Endodermal cell (in vitro differentiated cells): Measurements from ENCODE around the gene VTI1A. TPM values are rescaled to one million over a fixed set of nuclear protein-coding genes. Genes with fewer than 3 reads are reported as not detected.
A peak's percentile ranks its signal among the peaks of the same experiment; 100 is the strongest.

Experiments
- DNase-seq: peaks from one replicate; pipeline ENCODE4 v3.0.0-alpha.2; 2017
- H3K27ac ChIP-seq: 2 replicates; pipeline ENCODE4 v1.5.1; 2013; ENCODE audit warnings: mild to moderate bottlenecking, low read depth, low read length, moderate library complexity
- H3K27me3 ChIP-seq: 2 replicates; pipeline ENCODE4 v1.6.1; 2013; ENCODE audit warnings: mild to moderate bottlenecking, low read length, moderate library complexity; ENCODE audit not compliant: insufficient read depth, control insufficient read depth, poor library complexity, severe bottlenecking
- H3K36me3 ChIP-seq: 2 replicates; pipeline ENCODE4 v1.7.0; 2013; ENCODE audit warnings: mild to moderate bottlenecking, low read length, moderate library complexity; ENCODE audit not compliant: control insufficient read depth, insufficient read depth
- H3K4me1 ChIP-seq: one replicate; pipeline ENCODE4 v1.7.0; 2013; ENCODE audit warnings: low read length; ENCODE audit not compliant: control insufficient read depth, insufficient read depth
- H3K4me3 ChIP-seq: 2 replicates; pipeline ENCODE4 v1.5.1; 2013; ENCODE audit warnings: mild to moderate bottlenecking, low read length, moderate library complexity
- H3K9ac ChIP-seq: 2 replicates; pipeline ENCODE4 v1.6.1; 2013; ENCODE audit warnings: mild to moderate bottlenecking, low read length, moderate library complexity; ENCODE audit not compliant: poor library complexity, severe bottlenecking; ENCODE audit errors: extremely low read depth
- H3K9me3 ChIP-seq: 2 replicates; pipeline ENCODE4 v1.6.1; 2013; ENCODE audit warnings: mild to moderate bottlenecking, low read length, moderate library complexity; ENCODE audit not compliant: control insufficient read depth
- H3K27ac Mint-ChIP-seq: 2 replicates; pipeline ENCODE4 v1.8.0; 2020; ENCODE audit warnings: mixed read lengths
- H3K27me3 Mint-ChIP-seq: 2 replicates; pipeline ENCODE4 v1.8.0; 2021; ENCODE audit warnings: mild to moderate bottlenecking, mixed read lengths; ENCODE audit not compliant: insufficient read depth
- H3K36me3 Mint-ChIP-seq: 2 replicates; pipeline ENCODE4 v1.8.0; 2020; ENCODE audit warnings: low read depth, mixed read lengths
- H3K4me1 Mint-ChIP-seq: 2 replicates; pipeline ENCODE4 v1.8.0; 2020; ENCODE audit warnings: mixed read lengths
- H3K4me3 Mint-ChIP-seq: 2 replicates; pipeline ENCODE4 v1.8.0; 2020; ENCODE audit warnings: mild to moderate bottlenecking, moderate library complexity, mixed read lengths
- H3K9me3 Mint-ChIP-seq: 2 replicates; pipeline ENCODE4 v1.8.0; 2020; ENCODE audit warnings: mild to moderate bottlenecking, mixed read lengths
- CTCF ChIP-seq: fragments of 200-600 bp; sonication (generic); conservative IDR thresholded peaks from 2 replicates; pipeline ENCODE4 v1.5.0; 2021; ENCODE audit warnings: antibody characterized with exemption, mild to moderate bottlenecking
- WGBS, 2 experiments: methylation state at CpG; one replicate each; pipeline versions ENCODE4 v1.1.5 to v1.1.7; 2013; ENCODE audit warnings: missing lambda C conversion rate in 2 of 2, mixed read lengths in 1 of 2; ENCODE audit not compliant: insufficient coverage in 1 of 2, insufficient read length in 1 of 2; 5-methylcytosine and 5-hydroxymethylcytosine counted together
- total RNA-seq, 2 donors: library from RNA; stranded (reverse); fragmentation: NEBNext Ultra II Directional in 1 of 2; extraction: Animal tissue kit (Norgen Biotek cat#: 25700) in 1 of 2; gene quantifications; 2 replicates in 1 of 2; 3 replicates in 1 of 2; pipeline ENCODE4 v1.2.1, GENCODE V29; 2021

Gene VTI1A
- total RNA-seq, 2 donors from 2014 or later = 27.0 to 29.9 TPM

- Mint-ChIP-seq H3K4me3 (no peak overlapping the region), H3K36me3 (peaks cover under 1% of the 10 kb centered on the region), H3K9me3 (no peaks in the 10 kb centered on the region), H3K27me3 (no peaks in the 10 kb centered on the region), H3K27ac (no peak overlapping the region), H3K4me1 (peaks cover 42% of the 10 kb centered on the region)
- H3K27me3 ChIP-seq = no peaks in the 10 kb centered on the region
- H3K27ac ChIP-seq = no peak overlapping the region
- H3K9ac ChIP-seq = no peak overlapping the region
- H3K4me1 ChIP-seq = peaks cover 6% of the 10 kb centered on the region
- TF ChIP-seq CTCF = no peak
- 93 to 94% methylated on average over 3 to 4 of the region's 4 CpGs for WGBS, 2 experiments
- no peaks in the 10 kb centered on the region for H3K9me3 ChIP-seq
- DNase-seq = no peak
- H3K4me3 ChIP-seq = no peak overlapping the region
- H3K36me3 ChIP-seq = no peaks in the 10 kb centered on the region
These were observed 354.7 kb downstream of the VTI1A start for GRCh38 chr10:112801748-112802147.

DNA sequence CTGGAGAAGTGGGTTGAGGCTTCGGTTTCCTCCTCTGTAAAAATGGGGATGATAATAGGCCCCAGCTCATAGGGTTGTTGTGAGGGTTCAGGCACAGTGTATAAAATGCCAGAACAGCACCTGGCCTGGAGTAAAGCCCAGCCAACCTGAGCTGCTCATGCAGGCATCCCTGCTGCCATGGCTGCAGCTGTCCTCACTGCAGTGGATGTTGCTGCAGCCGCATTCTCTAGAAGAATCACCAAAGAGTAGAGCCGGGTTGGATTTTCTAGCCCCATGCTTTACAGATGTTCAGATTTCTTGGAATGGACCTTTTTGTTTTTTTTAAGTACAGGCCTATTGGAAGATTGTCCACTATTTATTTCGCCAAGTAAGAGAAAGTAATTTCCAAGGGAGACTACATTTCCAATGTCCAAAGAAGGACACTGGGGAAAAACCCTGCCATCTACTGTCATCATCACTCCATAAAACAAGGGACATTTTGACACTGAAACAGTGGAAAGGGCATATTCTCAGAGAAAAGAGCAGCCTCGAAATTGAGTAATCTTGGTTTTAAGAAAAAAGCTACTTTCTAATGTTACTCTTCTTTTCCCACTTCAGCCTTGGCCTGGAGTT, 355.5 kb downstream of the VTI1A start:
- no peaks in the 10 kb centered on the region for H3K9me3 ChIP-seq
- H3K27me3 Mint-ChIP-seq = no peaks in the 10 kb centered on the region
- 83 to 94% methylated on average over 2 to 5 of the region's 5 CpGs for WGBS, 2 experiments
- DNase-seq = no peak
- no peaks in the 10 kb centered on the region for H3K9me3 Mint-ChIP-seq
- H3K36me3 ChIP-seq = no peaks in the 10 kb centered on the region
- no peaks in the 10 kb centered on the region for H3K27me3 ChIP-seq
- no peak overlapping the region for H3K4me3 Mint-ChIP-seq
- TF ChIP-seq CTCF = no peak
- H3K27ac ChIP-seq = no peak overlapping the region
- H3K4me3 ChIP-seq = no peak overlapping the region
- H3K4me1 ChIP-seq = no peaks in the 10 kb centered on the region
- peaks cover 35% of the 10 kb centered on the region for H3K4me1 Mint-ChIP-seq
- no peak overlapping the region for H3K9ac ChIP-seq
- peaks cover 6% of the 10 kb centered on the region for H3K36me3 Mint-ChIP-seq
- H3K27ac Mint-ChIP-seq = no peak overlapping the region

DNA sequence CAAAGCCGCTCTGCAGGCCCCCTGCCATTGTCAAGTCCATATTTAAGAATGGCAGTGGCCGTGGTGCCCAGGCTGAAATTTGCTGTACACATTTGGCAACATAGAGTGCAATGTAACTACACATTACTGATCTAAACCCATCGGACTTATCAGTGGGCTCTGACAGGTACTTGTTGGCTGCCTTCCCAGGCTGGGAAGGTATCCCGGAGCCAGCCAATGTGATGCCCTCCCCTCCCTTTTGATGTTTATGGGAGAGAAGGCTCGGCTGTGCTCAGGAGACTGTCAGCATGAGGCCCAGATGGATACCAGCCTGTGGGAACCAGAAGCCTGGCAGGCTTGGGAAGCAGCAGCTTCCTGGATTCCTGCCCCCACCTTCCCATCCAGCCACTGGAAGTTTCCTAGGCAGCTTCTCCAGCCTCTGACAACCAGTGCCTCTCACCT, 357.0 kb downstream of the VTI1A start:
- Histone ChIP-seq H3K9ac (no peak overlapping the region), H3K4me3 (no peak overlapping the region), H3K27ac (no peak overlapping the region), H3K36me3 (no peaks in the 10 kb centered on the region), H3K9me3 (no peaks in the 10 kb centered on the region), H3K4me1 (no peaks in the 10 kb centered on the region), H3K27me3 (no peaks in the 10 kb centered on the region)
- Mint-ChIP-seq H3K4me1 (peaks cover 29% of the 10 kb centered on the region), H3K36me3 (peaks cover 6% of the 10 kb centered on the region), H3K27ac (no peak overlapping the region), H3K9me3 (no peaks in the 10 kb centered on the region), H3K27me3 (no peaks in the 10 kb centered on the region), H3K4me3 (no peak overlapping the region)
- TF ChIP-seq CTCF = no peak
- WGBS, 2 experiments = 90 to 92% methylated on average over 4 to 5 of the region's 5 CpGs
- peak; percentile 77 for DNase-seq
